ENCODE results near the gene TUBGCP3.
"Not testable (repeated sequence)": the region's sequence is repeated elsewhere in the genome, so short reads cannot be mapped to it uniquely, and the experiment has no call there.

The TUBGCP3 gene

GRCh38 chr13:112587764-112588489 is at the start of gene TUBGCP3:
Gene TUBGCP3 (minus strand): TSS chr13:112588153. CDS start chr13:112587980, 173 bp downstream.
- DNase-seq (ENCODE audit: low read depth), result peak; percentile 66

GRCh38 chr13:112637017-112637801 is 49.3 kb upstream of the TUBGCP3 start:
- no peak for DNase-seq (ENCODE audit: low read depth)

GRCh38 chr13:112636401-112636975 is 48.5 kb upstream of the TUBGCP3 start:
- no peak for DNase-seq (ENCODE audit: low read depth)

DNA sequence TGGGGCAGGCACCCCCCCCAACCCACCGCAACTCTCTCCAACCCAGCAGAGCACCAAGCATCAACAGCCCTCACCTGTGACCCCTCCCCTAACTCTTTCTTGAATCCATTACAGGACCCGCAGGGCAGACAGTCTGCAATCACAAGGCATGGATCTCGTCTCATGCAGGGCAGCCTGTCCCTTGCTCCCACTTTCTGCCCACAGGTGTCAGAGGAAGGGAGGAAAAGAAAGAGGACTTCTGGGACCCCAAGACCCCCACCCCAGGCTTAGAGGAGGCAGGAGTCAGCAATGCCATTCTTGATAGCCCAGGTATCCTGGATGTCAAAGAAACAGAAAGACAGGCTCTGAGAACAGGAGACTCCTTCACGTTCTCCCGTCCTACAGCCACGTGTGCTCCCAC is 47.4 kb upstream of the TUBGCP3 start:
- no peak for DNase-seq (ENCODE audit: low read depth)

GRCh38 chr13:112634102-112634501 is 46.1 kb upstream of the TUBGCP3 start:
- no peak for DNase-seq (ENCODE audit: low read depth)

DNA sequence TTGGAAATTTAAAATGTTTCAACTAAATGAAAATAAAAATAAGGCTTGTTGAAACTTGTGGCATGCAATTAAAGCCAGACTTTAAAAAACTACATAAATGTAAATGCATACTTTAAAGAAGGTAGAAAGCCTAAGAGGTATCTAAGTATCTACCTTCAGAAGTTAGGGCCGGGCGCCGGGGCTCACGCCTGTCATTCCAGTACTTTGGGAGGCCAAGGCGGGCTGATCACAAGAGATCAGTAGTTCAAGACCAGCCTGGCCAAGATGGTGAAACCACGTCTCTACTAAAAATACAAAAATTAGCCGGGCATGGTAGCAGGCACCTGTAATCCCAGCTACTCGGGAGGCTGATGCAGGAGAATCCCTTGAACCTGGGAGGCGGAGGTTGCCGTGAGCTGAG is 42.3 kb upstream of the TUBGCP3 start:
- DNase-seq (ENCODE audit: low read depth), result not testable (repeated sequence)

DNA sequence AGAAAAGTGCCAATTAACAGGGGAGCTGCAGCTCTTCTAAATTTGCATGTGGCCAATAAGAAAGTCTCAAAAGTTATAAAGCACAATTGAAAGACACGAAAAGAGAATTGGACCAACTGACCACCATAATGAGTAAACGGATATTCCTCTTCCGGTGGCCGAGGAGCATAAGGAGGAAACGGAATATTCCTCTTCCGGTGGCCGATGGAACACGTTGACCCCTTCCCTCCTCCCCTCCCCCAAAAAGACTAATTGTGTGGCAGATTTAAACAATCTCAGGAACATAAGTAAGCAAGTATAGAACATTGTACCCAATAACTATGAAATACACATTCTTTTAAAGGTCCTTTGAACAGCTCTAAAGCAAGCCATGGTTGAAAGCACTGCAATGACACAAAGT is 41.2 kb upstream of the TUBGCP3 start:
- no peak for DNase-seq (ENCODE audit: low read depth)

GRCh38 chr13:112627613-112628012 is 39.7 kb upstream of the TUBGCP3 start:
- not testable (repeated sequence) for DNase-seq (ENCODE audit: low read depth)

DNA sequence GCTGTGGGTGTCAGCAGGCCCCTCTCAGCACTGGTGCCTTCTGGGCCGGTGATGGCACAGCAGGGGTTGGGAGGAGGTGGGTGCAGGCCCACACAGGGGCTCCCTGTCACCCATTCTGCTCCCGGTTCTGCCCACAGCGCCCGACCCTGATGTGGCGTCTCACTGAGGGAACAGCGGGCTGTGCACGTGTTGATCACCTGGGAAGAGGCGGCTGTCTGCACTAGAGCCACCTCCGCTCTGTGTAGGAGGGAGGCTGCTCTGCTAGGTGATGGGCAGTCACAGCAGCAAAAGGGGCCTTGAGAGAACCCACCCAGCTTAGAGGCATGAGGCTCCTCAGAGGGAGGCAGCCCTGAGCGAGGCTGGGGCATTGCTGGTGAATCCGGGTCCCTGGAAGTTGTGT is 39.2 kb upstream of the TUBGCP3 start:
- DNase-seq (ENCODE audit: low read depth), result no peak

DNA sequence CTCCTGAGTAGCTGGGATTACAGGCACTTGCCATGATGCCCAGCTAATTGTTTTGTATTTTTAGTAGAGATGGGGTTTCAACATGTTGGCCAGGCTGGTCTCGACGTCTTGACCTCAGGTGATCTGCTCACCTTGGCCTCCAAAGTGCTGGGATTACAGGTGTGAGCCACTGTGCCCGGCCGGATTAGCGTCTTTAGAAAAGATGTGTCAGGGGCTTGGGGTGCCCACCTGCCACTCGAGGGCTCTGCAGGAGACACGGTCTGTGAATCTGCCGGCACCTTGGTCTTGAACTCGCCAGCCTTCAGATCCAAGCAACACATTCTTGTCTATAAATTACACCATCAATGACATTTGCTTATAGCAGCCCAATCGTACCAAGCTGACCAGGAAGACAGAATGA is 38.8 kb upstream of the TUBGCP3 start:
- DNase-seq (ENCODE audit: low read depth), result no peak

- DNase-seq (ENCODE audit: low read depth), result no peak
Observed at GRCh38 chr13:112626124-112626523, 38.2 kb upstream of the TUBGCP3 start.

DNA sequence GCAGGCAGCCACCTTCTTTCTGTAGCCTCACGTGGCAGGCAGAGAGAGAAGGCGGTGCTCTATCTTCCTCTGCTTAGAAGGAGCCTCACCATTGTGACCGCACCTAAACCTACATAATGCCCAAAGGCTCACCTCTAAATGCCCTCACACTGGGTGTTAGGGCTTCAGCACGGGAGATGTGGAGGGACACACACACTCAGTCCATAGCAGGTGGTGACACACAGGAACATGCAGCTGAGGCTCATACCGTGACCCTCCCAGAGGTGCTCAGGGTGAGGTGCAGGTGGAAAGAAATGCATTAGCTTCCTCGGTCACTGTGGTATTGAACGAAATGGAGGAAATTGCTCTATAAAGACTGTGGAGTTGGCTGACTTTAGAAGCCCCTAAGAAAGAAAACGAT is 37.7 kb upstream of the TUBGCP3 start:
- no peak for DNase-seq (ENCODE audit: low read depth)

DNA sequence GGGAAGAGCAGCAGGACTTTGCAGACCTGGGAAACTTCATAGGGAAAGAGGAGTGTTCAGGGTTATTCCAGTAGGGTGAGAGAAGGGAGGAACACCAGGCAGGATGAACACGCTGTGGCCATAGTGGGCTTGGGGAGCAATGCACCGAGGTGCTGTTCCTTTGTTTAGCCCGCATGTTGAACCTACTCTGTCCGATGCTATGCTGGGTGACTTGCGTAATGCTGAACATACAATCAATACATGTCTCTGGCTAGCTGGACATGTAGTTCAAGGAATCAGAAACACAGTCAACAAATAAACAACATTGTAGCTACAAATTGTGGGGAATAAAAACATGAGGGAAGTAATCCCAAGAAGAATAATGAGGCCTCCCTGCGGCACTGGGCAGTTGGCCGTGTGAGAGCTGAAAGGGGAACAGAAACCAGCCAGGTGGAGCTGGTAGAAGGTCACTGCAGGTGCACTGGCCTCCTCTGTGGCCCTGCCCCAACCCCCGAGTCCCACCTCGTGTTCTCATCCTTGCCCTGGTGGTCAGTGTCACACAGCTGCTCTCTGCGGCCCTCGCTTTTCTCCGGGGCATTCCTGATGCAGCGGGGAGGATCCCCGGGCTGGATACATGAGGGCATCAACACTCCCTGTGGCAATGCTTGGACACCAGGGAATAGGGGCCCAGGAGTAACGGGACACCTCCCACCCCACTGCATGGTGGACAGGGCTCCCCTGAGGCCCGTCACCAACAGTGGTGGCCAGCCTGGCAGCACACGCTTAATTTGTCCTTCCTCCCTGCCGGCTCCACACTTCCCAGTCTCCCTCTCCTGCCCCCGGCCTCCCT is 36.9 kb upstream of the TUBGCP3 start:
- no peak for DNase-seq (ENCODE audit: low read depth)

DNA sequence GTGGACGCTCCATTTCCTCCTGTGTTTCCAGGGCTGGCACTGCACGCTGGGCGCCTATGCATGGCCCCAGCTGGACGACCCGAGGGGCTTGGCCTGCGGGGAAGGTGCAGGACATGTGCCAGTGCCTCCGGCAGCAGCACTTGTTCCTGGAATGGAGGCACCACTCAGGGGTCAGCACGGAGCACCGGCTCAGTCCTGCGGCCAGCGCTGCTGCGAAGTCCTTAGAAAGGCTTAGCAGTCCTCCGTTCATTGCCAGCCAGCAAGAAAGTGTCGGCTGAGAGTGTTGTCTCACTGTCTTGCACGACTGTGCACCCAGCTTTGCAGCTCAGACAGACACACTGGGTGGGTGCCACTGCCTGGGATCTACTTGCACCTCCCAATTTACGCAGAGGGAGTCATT is 36.1 kb upstream of the TUBGCP3 start:
- DNase-seq (ENCODE audit: low read depth), result no peak

DNA sequence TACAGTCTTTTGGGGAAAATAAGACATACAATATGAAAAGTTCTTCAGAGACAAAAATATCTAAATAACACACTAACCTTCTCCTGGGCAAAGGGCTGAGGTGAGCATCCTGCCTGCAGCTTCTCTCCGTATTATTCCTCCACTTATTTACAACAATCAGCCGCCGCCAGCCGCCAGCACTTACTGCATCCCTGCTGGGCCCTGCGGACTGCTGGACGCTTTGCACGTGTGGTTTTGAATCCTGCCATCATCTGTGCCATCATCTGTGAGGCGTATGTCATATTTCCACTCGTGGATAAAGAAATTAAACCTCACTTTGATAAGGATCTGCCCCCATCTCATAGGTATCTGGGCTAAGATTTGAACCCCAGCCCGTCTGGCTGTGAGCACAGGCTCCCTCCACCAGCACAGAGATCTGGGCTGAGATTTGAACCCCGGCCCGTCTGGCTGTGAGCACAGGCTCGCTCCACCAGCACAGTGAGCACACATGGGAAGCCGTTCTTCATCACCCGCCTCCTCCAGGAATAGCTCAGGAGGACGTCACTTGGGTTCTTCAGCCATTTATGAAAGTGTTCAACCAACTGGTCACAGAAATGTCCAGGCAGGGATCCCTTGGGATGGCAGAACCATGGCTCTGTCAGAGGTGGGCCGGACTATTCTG is 35.2 kb upstream of the TUBGCP3 start:
- DNase-seq (ENCODE audit: low read depth), result no peak

- DNase-seq (ENCODE audit: low read depth), result no peak
Observed at GRCh38 chr13:112622375-112622774, 34.4 kb upstream of the TUBGCP3 start.

DNA sequence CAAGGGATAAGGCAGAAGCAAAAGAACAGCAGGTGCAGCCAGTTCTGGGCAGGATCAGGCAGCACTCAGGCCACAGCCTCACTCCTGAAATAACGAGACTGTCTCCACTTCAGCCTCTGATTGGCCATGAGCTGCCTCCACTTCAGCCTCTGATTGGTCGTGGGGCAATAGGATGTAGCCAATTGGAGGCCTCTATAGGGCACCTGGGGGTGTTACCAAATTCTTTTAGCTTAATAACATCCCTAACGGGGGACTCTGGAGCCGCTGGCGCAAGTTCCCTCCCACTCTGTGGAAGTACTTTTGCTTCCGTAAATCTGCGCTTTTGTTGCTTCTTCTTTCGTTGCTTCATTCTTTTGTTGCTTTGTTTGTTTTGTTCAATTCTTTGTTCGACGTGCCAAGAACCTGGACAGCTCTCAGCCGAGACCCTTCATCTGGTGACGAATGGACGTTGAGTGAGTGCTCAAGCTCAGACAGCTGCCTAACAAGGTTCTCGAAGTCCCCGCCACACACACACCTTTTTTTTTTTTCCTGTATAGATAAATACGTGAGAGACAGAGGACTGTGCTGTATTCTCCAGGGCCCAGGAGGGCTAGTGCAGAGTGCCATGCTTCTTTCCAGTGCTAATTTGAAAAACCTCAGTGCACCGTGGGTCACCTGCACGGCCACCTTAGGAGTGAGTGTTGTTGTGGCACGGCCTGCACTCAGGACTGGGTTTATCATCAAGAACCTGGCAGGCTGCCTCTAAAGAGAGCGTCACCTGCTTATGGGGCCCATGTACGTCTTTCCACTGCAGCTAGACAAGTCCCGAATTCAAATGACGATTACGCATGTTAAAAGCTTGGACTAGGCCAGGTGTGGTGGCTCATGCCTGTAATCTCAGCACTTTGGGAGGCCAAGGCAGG is 32.0 kb upstream of the TUBGCP3 start:
- no peak for DNase-seq (ENCODE audit: low read depth)

DNA sequence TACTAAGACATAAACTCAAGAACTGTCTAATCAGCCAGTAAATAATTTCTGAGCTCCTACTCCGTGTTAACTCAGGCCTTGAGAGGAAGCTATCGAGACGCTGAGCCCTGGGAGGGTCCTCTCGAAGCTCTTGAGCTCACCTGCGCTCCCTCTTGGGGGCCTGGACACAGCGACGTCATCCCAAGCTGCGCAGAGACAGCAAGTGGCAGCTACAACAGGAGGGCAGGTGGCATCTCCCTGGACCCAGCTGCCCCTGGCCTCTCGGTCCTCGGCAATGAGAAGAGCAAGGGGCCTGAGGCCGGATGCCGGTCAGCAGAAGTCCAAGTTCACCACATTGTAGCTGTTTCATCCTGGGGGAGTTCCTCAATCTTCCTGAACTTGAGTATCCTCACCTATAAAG is 30.5 kb upstream of the TUBGCP3 start:
- DNase-seq (ENCODE audit: low read depth), result no peak

- no peak for DNase-seq (ENCODE audit: low read depth)
Observed at GRCh38 chr13:112617754-112618375, 29.9 kb upstream of the TUBGCP3 start.

Data from activated T-helper 9 cell treated with anti-CD3 and anti-CD28 coated beads, Interleukin-2, amount 50 U/mL, for 16 hours (primary cell).